ENCODE data around the gene ILDR2.
A peak's percentile ranks its signal among the peaks of the same experiment; 100 is the strongest.

Gene ILDR2

GRCh38 chr1:166876540-166876838 lies 98.9 kb downstream of the ILDR2 start:
- H3K36me3 ChIP-seq: no peaks in the 10 kb centered on the region
- H3K27me3 ChIP-seq (ENCODE audit: insufficient read depth, low read depth, severe bottlenecking): no peaks in the 10 kb centered on the region
- no peak for TF ChIP-seq CTCF (IDR thresholded peaks at IDR 0.05; ENCODE audit: low read depth, low read length)
- no peak for DNase-seq
- no peaks in the 10 kb centered on the region for H3K9me3 ChIP-seq (ENCODE audit: severe bottlenecking)
- H3K27ac ChIP-seq: peak overlapping the region; percentile 64
- peak overlapping the region; percentile 52 for H3K4me3 ChIP-seq (ENCODE audit: low read depth, low read length)

GRCh38 chr1:166875734-166876539 lies 99.4 kb downstream of the ILDR2 start, which contains the start of gene TADA1:
TADA1 (minus strand) TSS chr1:166876264; CDS start chr1:166876233, 31 bp downstream.
- TF ChIP-seq CTCF (IDR thresholded peaks at IDR 0.05; ENCODE audit: low read depth, low read length): no peak
- peak within 1 kb of the TSS; percentile 52 for H3K4me3 ChIP-seq (ENCODE audit: low read depth, low read length)
- no peaks in the 10 kb centered on the region for H3K27me3 ChIP-seq (ENCODE audit: insufficient read depth, low read depth, severe bottlenecking)
- DNase-seq: peak; percentile 96
- no peaks in the 10 kb centered on the region for H3K36me3 ChIP-seq
- peak within 1 kb of the TSS; percentile 96 for H3K27ac ChIP-seq
- H3K9me3 ChIP-seq (ENCODE audit: severe bottlenecking): no peaks in the 10 kb centered on the region

GRCh38 chr1:166875302-166875733 lies 100.0 kb downstream of the ILDR2 start:
- DNase-seq: no peak
- no peak for TF ChIP-seq CTCF (IDR thresholded peaks at IDR 0.05; ENCODE audit: low read depth, low read length)
- Histone ChIP-seq H3K27me3 (ENCODE audit: insufficient read depth, low read depth, severe bottlenecking) (no peaks in the 10 kb centered on the region), H3K4me3 (ENCODE audit: low read depth, low read length) (peak overlapping the region; percentile 47), H3K9me3 (ENCODE audit: severe bottlenecking) (no peaks in the 10 kb centered on the region), H3K36me3 (no peaks in the 10 kb centered on the region), H3K27ac (peak overlapping the region; percentile 96)

GRCh38 chr1:166874464-166874863 lies 100.9 kb downstream of the ILDR2 start:
- H3K4me3 ChIP-seq (ENCODE audit: low read depth, low read length): no peak overlapping the region
- DNase-seq: peak; percentile 19
- H3K9me3 ChIP-seq (ENCODE audit: severe bottlenecking): no peaks in the 10 kb centered on the region
- no peaks in the 10 kb centered on the region for H3K27me3 ChIP-seq (ENCODE audit: insufficient read depth, low read depth, severe bottlenecking)
- no peak for TF ChIP-seq CTCF (IDR thresholded peaks at IDR 0.05; ENCODE audit: low read depth, low read length)
- H3K36me3 ChIP-seq: no peaks in the 10 kb centered on the region
- H3K27ac ChIP-seq: no peak overlapping the region

- no peak for TF ChIP-seq CTCF (IDR thresholded peaks at IDR 0.05; ENCODE audit: low read depth, low read length)
- H3K9me3 ChIP-seq (ENCODE audit: severe bottlenecking): no peaks in the 10 kb centered on the region
- H3K36me3 ChIP-seq: no peaks in the 10 kb centered on the region; the same call in 1 of the 2 replicates
- H3K27me3 ChIP-seq (ENCODE audit: insufficient read depth, low read depth, severe bottlenecking): no peaks in the 10 kb centered on the region
- H3K4me3 ChIP-seq (ENCODE audit: low read depth, low read length): no peak overlapping the region
- DNase-seq: no peak
- no peak overlapping the region for H3K27ac ChIP-seq
Measured at GRCh38 chr1:166870584-166870983, 104.8 kb downstream of the ILDR2 start.
